ENCODE measurements around the gene LRPAP1.
"Not testable (repeated sequence)": the region's sequence is repeated elsewhere in the genome, so short reads cannot be mapped to it uniquely, and the experiment has no call there.

Gene LRPAP1

GRCh38 chr4:3560465-3560864 is 28.2 kb upstream of the LRPAP1 start:
- H3K4me3 ChIP-seq (ENCODE audit: insufficient read depth, low read depth, low read length); H3K27ac ChIP-seq (ENCODE audit: insufficient read depth, low read depth, low read length, poor library complexity, severe bottlenecking); H3K27me3 ChIP-seq (ENCODE audit: control insufficient read depth, insufficient read depth, low read length, poor library complexity, severe bottlenecking); H3K36me3 ChIP-seq (ENCODE audit: control insufficient read depth, insufficient read depth, low read length); H3K4me1 ChIP-seq (ENCODE audit: control insufficient read depth, insufficient read depth, low read length); H3K9me3 ChIP-seq (ENCODE audit: control insufficient read depth, low read length): not testable (repeated sequence)
- WGBS, 2 experiments = 87 to 90% methylated on average over 1 of the region's 1 CpG

DNA sequence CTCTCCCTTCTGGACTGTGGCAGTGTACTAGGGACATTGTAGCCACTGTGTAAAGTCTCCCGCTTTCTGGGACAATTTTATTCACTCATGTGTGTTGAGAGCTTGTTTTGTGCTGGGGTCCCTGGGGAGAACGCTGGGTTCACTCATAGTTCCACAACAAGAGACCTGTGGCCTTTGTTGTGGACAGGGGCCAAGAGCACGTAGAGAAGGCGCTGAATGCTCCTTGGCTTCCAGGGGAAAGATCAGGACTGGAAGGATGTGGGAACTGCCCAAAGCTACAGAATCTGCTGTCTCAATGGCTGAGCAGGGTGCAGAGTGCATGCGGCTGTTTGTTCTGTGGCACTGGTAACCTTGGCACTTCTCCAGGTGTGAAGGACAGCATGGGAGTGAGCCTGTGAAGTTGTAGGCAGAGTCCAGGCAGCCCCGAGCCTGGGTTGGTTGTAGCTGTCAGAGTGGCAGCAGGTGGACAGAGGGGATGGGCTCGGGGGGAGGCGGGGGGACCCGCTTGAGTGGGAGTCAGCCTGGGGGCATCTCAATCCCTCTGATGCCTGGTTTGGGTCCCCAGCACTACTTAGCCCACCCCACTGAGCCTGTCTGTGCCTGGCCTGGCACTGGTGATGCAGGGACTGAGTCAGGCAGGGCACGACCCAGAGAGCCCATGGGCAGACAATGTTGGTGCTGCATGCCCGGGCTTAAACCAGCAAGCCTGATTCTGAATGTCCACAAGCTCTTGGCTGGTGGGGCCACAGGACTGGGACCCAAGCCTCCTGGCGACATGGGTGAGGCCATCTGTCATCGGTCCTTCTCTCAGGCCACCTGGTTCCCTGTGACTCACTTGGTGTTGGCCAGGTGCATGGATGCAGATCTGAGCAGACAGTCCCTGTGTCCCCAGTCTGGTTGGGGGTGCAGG is 27.4 kb upstream of the LRPAP1 start:
- H3K9me3 ChIP-seq (ENCODE audit: control insufficient read depth, low read length); H3K4me1 ChIP-seq (ENCODE audit: control insufficient read depth, insufficient read depth, low read length); H3K4me3 ChIP-seq (ENCODE audit: insufficient read depth, low read depth, low read length); H3K36me3 ChIP-seq (ENCODE audit: control insufficient read depth, insufficient read depth, low read length); H3K27me3 ChIP-seq (ENCODE audit: control insufficient read depth, insufficient read depth, low read length, poor library complexity, severe bottlenecking); H3K27ac ChIP-seq (ENCODE audit: insufficient read depth, low read depth, low read length, poor library complexity, severe bottlenecking): not testable (repeated sequence)
- 94 to 95% methylated on average over 9 to 10 of the region's 13 CpGs for WGBS, 2 experiments

GRCh38 chr4:3558514-3558836 is 26.3 kb upstream of the LRPAP1 start:
- not testable (repeated sequence) for H3K36me3 ChIP-seq (ENCODE audit: control insufficient read depth, insufficient read depth, low read length); H3K9me3 ChIP-seq (ENCODE audit: control insufficient read depth, low read length); H3K4me3 ChIP-seq (ENCODE audit: insufficient read depth, low read depth, low read length); H3K27ac ChIP-seq (ENCODE audit: insufficient read depth, low read depth, low read length, poor library complexity, severe bottlenecking); H3K4me1 ChIP-seq (ENCODE audit: control insufficient read depth, insufficient read depth, low read length); H3K27me3 ChIP-seq (ENCODE audit: control insufficient read depth, insufficient read depth, low read length, poor library complexity, severe bottlenecking)
- WGBS, 2 experiments = 80 to 84% methylated on average over 7 of the region's 7 CpGs

- WGBS, 2 experiments = 87 to 91% methylated on average over 15 to 17 of the region's 17 CpGs
- H3K36me3 ChIP-seq (ENCODE audit: control insufficient read depth, insufficient read depth, low read length); H3K27me3 ChIP-seq (ENCODE audit: control insufficient read depth, insufficient read depth, low read length, poor library complexity, severe bottlenecking); H3K9me3 ChIP-seq (ENCODE audit: control insufficient read depth, low read length); H3K4me1 ChIP-seq (ENCODE audit: control insufficient read depth, insufficient read depth, low read length); H3K4me3 ChIP-seq (ENCODE audit: insufficient read depth, low read depth, low read length); H3K27ac ChIP-seq (ENCODE audit: insufficient read depth, low read depth, low read length, poor library complexity, severe bottlenecking): not testable (repeated sequence)
Observed at GRCh38 chr4:3557676-3558513, 25.7 kb upstream of the LRPAP1 start.

- H3K4me1 ChIP-seq (ENCODE audit: control insufficient read depth, insufficient read depth, low read length); H3K27ac ChIP-seq (ENCODE audit: insufficient read depth, low read depth, low read length, poor library complexity, severe bottlenecking); H3K36me3 ChIP-seq (ENCODE audit: control insufficient read depth, insufficient read depth, low read length); H3K9me3 ChIP-seq (ENCODE audit: control insufficient read depth, low read length); H3K27me3 ChIP-seq (ENCODE audit: control insufficient read depth, insufficient read depth, low read length, poor library complexity, severe bottlenecking); H3K4me3 ChIP-seq (ENCODE audit: insufficient read depth, low read depth, low read length): not testable (repeated sequence)
- WGBS, 2 experiments = 91 to 95% methylated on average over 9 of the region's 9 CpGs
Observed at GRCh38 chr4:3557088-3557492, 24.9 kb upstream of the LRPAP1 start.

GRCh38 chr4:3556244-3556867 is 24.1 kb upstream of the LRPAP1 start:
- not testable (repeated sequence) for H3K27ac ChIP-seq (ENCODE audit: insufficient read depth, low read depth, low read length, poor library complexity, severe bottlenecking); H3K27me3 ChIP-seq (ENCODE audit: control insufficient read depth, insufficient read depth, low read length, poor library complexity, severe bottlenecking); H3K9me3 ChIP-seq (ENCODE audit: control insufficient read depth, low read length); H3K4me1 ChIP-seq (ENCODE audit: control insufficient read depth, insufficient read depth, low read length); H3K36me3 ChIP-seq (ENCODE audit: control insufficient read depth, insufficient read depth, low read length); H3K4me3 ChIP-seq (ENCODE audit: insufficient read depth, low read depth, low read length)
- 72 to 73% methylated on average over 13 of the region's 17 CpGs for whole genome bisulfite sequencing, 2 experiments

DNA sequence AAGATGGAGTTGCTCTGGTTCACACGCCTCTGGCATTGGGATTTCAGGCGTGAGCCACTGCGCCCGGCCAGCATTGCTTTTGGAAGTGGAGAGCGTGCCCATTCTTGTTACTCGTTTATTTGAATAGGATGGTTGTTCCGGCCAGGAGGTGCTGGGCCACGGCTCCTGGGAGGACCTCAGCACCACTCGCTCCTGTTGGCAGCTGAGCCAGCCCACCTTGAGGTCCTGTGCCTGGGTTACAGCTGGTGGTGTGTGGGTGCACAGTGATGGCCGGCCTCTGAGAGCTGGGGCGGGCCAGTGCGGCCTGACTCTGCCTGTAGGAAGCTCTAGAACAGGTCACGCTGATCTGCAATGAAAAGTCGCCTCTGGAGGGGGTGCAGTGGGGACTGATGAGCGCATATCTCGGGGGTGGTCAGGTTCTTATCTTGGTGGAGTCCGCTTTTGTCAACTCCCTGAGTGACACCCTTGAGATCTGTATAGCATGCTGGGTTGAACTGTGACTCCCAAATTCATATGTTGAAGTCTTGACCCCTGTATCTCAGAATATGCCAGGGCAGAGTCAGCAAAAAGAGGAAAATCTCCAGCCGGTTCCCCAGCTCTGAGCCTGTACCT is 23.3 kb upstream of the LRPAP1 start:
- WGBS, 2 experiments = 92% methylated on average over 18 of the region's 18 CpGs
- not testable (repeated sequence) for H3K9me3 ChIP-seq (ENCODE audit: control insufficient read depth, low read length)

DNA sequence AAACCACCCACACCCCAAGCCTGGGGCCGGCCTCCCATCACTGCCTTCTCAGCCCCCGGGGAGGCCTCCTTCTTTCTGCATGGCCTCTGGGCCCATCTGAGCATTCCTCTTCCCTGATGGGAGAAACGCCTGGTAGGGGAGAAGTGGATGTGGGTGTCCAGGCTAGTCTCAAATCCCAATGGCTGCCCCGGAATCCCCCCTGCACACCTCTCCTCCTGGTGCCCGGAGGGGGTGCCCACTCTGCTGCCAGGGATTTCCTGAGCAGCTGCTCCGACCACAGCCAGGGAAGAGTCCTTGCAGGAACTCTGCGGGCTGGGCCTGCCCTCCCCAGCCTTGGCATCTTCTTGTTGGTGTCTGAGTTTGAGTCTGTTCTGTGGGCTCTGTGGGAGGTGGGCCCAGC is 19.1 kb upstream of the LRPAP1 start:
- not testable (repeated sequence) for H3K27ac ChIP-seq (ENCODE audit: insufficient read depth, low read depth, low read length, poor library complexity, severe bottlenecking); H3K4me3 ChIP-seq (ENCODE audit: insufficient read depth, low read depth, low read length); H3K9me3 ChIP-seq (ENCODE audit: control insufficient read depth, low read length); H3K36me3 ChIP-seq (ENCODE audit: control insufficient read depth, insufficient read depth, low read length); H3K27me3 ChIP-seq (ENCODE audit: control insufficient read depth, insufficient read depth, low read length, poor library complexity, severe bottlenecking); H3K4me1 ChIP-seq (ENCODE audit: control insufficient read depth, insufficient read depth, low read length)
- WGBS, 2 experiments = 89 to 96% methylated on average over 2 to 4 of the region's 7 CpGs

More for the DNA sequence above, 23.3 kb upstream of the LRPAP1 start:
- not testable (repeated sequence) for H3K27me3 ChIP-seq (ENCODE audit: control insufficient read depth, insufficient read depth, low read length, poor library complexity, severe bottlenecking); H3K27ac ChIP-seq (ENCODE audit: insufficient read depth, low read depth, low read length, poor library complexity, severe bottlenecking); H3K36me3 ChIP-seq (ENCODE audit: control insufficient read depth, insufficient read depth, low read length); H3K4me3 ChIP-seq (ENCODE audit: insufficient read depth, low read depth, low read length); H3K4me1 ChIP-seq (ENCODE audit: control insufficient read depth, insufficient read depth, low read length)

DNA sequence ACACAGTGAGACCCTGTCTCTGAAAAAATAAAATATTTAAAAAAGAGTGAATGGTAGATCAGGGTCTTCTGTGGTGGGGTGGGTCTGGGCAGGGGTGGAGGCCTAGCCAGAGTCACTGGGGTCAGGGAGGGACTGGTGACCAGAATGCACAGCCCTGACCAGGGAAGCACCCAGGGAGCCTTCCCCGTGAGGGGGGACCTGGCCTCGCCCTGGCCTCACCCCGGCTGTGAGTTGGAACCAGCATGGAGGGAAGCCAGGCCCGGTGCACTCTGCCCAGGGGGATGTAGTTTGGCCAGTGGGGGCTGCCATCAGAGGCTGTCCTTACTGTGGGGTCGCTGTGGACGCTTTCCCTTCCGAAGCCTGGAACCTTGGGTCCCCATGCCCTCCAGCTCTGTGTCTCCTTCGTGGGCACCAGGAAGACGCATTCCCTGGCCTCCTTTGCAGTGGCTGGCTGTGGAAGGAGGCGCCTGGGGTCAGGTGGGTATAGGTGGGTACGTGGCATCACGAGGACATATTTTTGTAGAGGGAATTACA is 18.6 kb upstream of the LRPAP1 start:
- H3K27me3 ChIP-seq (ENCODE audit: control insufficient read depth, insufficient read depth, low read length, poor library complexity, severe bottlenecking); H3K27ac ChIP-seq (ENCODE audit: insufficient read depth, low read depth, low read length, poor library complexity, severe bottlenecking); H3K36me3 ChIP-seq (ENCODE audit: control insufficient read depth, insufficient read depth, low read length); H3K4me3 ChIP-seq (ENCODE audit: insufficient read depth, low read depth, low read length); H3K4me1 ChIP-seq (ENCODE audit: control insufficient read depth, insufficient read depth, low read length); H3K9me3 ChIP-seq (ENCODE audit: control insufficient read depth, low read length): not testable (repeated sequence)
- 95% methylated on average over 10 of the region's 12 CpGs for WGBS, 2 experiments

DNA sequence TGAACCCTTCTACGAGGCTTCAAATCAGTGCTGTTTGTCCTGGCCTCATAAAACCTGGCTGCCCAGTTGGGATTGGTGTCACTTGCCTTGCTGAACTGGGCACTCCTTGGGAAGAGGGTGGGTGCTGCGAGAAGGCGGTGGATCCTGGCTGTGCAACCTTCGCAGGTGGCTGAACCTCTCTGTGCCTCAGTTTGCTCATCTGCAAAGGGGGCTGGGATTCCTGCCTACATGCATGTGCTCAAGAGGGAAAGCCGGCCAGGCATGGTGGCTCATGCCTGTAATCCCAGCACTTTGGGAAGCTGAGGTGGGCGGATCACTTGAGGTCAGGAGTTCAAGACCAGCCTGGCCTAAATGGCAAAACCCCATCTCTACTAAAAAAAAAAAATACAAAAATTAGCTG is 17.8 kb upstream of the LRPAP1 start:
- H3K27ac ChIP-seq (ENCODE audit: insufficient read depth, low read depth, low read length, poor library complexity, severe bottlenecking); H3K4me1 ChIP-seq (ENCODE audit: control insufficient read depth, insufficient read depth, low read length); H3K27me3 ChIP-seq (ENCODE audit: control insufficient read depth, insufficient read depth, low read length, poor library complexity, severe bottlenecking); H3K9me3 ChIP-seq (ENCODE audit: control insufficient read depth, low read length); H3K36me3 ChIP-seq (ENCODE audit: control insufficient read depth, insufficient read depth, low read length); H3K4me3 ChIP-seq (ENCODE audit: insufficient read depth, low read depth, low read length): not testable (repeated sequence)
- 88 to 99% methylated on average over 5 to 6 of the region's 6 CpGs for WGBS, 2 experiments

Measured in ectodermal cell (in vitro differentiated cells).